K562 (cell line): ENCODE data around the gene LEMD1. TPM values are rescaled to one million over a fixed set of nuclear protein-coding genes. Genes with fewer than 3 reads are reported as not detected.

Experiments
- FOXK2 ChIP-seq, 2 experiments: fragments of 450-650 bp; IDR thresholded peaks in 1 of 2; conservative IDR thresholded peaks in 1 of 2; 2 replicates each; pipeline ENCODE4 v1.6.1; 2016; ENCODE audit warnings: low read depth in 2 of 2, mild to moderate bottlenecking in 1 of 2
- ZBTB40 ChIP-seq, 2 experiments: fragments of 450-650 bp in 1 of 2; sonication (generic) in 1 of 2; formaldehyde crosslinking in 1 of 2; IDR thresholded peaks; 2 replicates each; pipeline versions ENCODE4 v1.7.1 to v1.9.0; 2016 to 2022; ENCODE audit warnings: inconsistent platforms in 1 of 2, mild to moderate bottlenecking in 1 of 2, missing genetic modification reagents in 1 of 2
- ZNF232 ChIP-seq: sonication (generic); formaldehyde crosslinking; IDR thresholded peaks from 2 replicates; pipeline ENCODE4 v1.8.0; 2022; ENCODE audit warnings: mild to moderate bottlenecking, missing genetic modification reagents
- polyA plus RNA-seq, 8 experiments: library from polyadenylated mRNA; depleted of rRNA in 4 of 8; stranded (reverse) in 5 of 8; unstranded in 3 of 8; fragments of >200 nt; fragmentation: Nextera tagmentation in 2 of 8; fragmentation: Illumina TruSeq in 1 of 8; extraction: Ambion mirVana in 2 of 8; extraction: Trizol in 1 of 8; gene quantifications; 2 replicates each; pipeline versions ENCODE4 v1.2.1 to v1.2.3, GENCODE V29; 2011 to 2014; ENCODE audit warnings: inconsistent platforms in 1 of 8, missing spikeins in 1 of 8
- total RNA-seq, 7 experiments: library from RNA; depleted of rRNA in 6 of 7; stranded (reverse); fragments of >200 nt in 6 of 7; fragmentation: Illumina TruSeq in 2 of 7; extraction: Trizol in 2 of 7; gene quantifications; 2 replicates each; pipeline versions ENCODE4 v1.2.1 to v1.2.3, GENCODE V29; 2011 to 2021; ENCODE audit warnings: low replicate concordance in 1 of 7

Gene LEMD1
- total and polyA plus RNA-seq, 9 of the 15 experiments (the other 6 are each of a cell fraction or from before 2014, with no cell fraction given) = 0.11 to 2.4 (median 0.57) TPM; not detected in 1

- TF ChIP-seq ZBTB40 (IDR thresholded peaks at IDR 0.05) = 0 out of 2 replicates have a peak, but pooled peaks have one; percentile 16
- TF ChIP-seq ZBTB40 (CRISPR knock-in tag; IDR thresholded peaks at IDR 0.05) = no peak
- TF ChIP-seq ZNF232 = no peak
- TF ChIP-seq FOXK2 (conservative IDR thresholded peaks at IDR 0.05 in 1 of 2, IDR thresholded peaks at IDR 0.05 in 1 of 2; ENCODE audit: low read depth in 2 of 2) = peak; percentile 67 to 72; a peak in 3 of 4 replicates
Measured at GRCh38 chr1:205444931-205445645, 23.2 kb upstream of the LEMD1 start (continued).
